CD14-positive monocyte (primary cell): ENCODE measurements around the gene NRP2. TPM values are rescaled to one million over a fixed set of nuclear protein-coding genes. Genes with fewer than 3 reads are reported as not detected.

ENCODE experiments used
- DNase-seq, 3 donors: peaks; one replicate each; pipeline ENCODE4 v3.0.0-alpha.2; 2011 to 2022
- H2AFZ ChIP-seq: 2 replicates; pipeline ENCODE4 v1.6.0; 2012; ENCODE audit warnings: mild to moderate bottlenecking, low read depth, low read length, inconsistent platforms; ENCODE audit not compliant: insufficient read depth, poor library complexity, severe bottlenecking
- H3K27ac ChIP-seq, 2 donors: 1 replicate in 1 of 2; 2 replicates in 1 of 2; pipeline ENCODE4 v1.5.1; 2012 to 2013; ENCODE audit warnings: low read length in 2 of 2, control low read depth in 1 of 2, inconsistent platforms in 1 of 2, low read depth in 1 of 2, mild to moderate bottlenecking in 1 of 2
- H3K27me3 ChIP-seq, 2 donors: one replicate each; pipeline versions ENCODE4 v1.6.0 to v1.6.1; 2011 to 2013; ENCODE audit warnings: low read length in 2 of 2; ENCODE audit not compliant: control insufficient read depth in 2 of 2, insufficient read depth in 2 of 2
- H3K36me3 ChIP-seq, 2 donors: replicated peaks in 1 of 2; 1 replicate in 1 of 2; 2 replicates in 1 of 2; pipeline versions ENCODE4 v1.5.1 to v1.6.1; 2012 to 2013; ENCODE audit warnings: low read length in 2 of 2, control low read depth in 1 of 2, inconsistent platforms in 1 of 2, mild to moderate bottlenecking in 1 of 2; ENCODE audit not compliant: insufficient read depth in 2 of 2, control insufficient read depth in 1 of 2
- H3K4me1 ChIP-seq, 2 donors: 1 replicate in 1 of 2; 2 replicates in 1 of 2; pipeline versions ENCODE4 v1.5.1 to v1.6.1; 2012 to 2013; ENCODE audit warnings: low read length in 2 of 2, control low read depth in 1 of 2, inconsistent platforms in 1 of 2, mild to moderate bottlenecking in 1 of 2, moderate library complexity in 1 of 2; ENCODE audit not compliant: insufficient read depth in 2 of 2, control insufficient read depth in 1 of 2
- H3K4me2 ChIP-seq: replicated peaks from 2 replicates; pipeline ENCODE3; 2012; ENCODE audit warnings: low read length, moderate library complexity, mild to moderate bottlenecking; ENCODE audit not compliant: poor library complexity, severe bottlenecking; ENCODE audit errors: extremely low read depth
- H3K4me3 ChIP-seq, 3 experiments: fragments of 200-600 bp in 1 of 3; sonication (generic) in 1 of 3; replicated peaks in 1 of 3; 1 replicate in 2 of 3; 2 replicates in 1 of 3; pipeline ENCODE4 v1.5.1; 2011 to 2013; ENCODE audit warnings: low read length in 3 of 3, mild to moderate bottlenecking in 3 of 3, control low read depth in 2 of 3, low read depth in 2 of 3, inconsistent platforms in 1 of 3, moderate library complexity in 1 of 3
- H3K79me2 ChIP-seq: 2 replicates; pipeline ENCODE4 v1.6.0; 2012; ENCODE audit warnings: mild to moderate bottlenecking, control low read depth, inconsistent platforms, low read length, moderate library complexity; ENCODE audit not compliant: insufficient read depth
- H3K9ac ChIP-seq: 2 replicates; pipeline ENCODE4 v1.6.0; 2017; ENCODE audit warnings: low read length, mild to moderate bottlenecking; ENCODE audit not compliant: insufficient read depth, poor library complexity, severe bottlenecking
- H3K9me3 ChIP-seq, 2 donors: replicated peaks in 1 of 2; 1 replicate in 1 of 2; 2 replicates in 1 of 2; pipeline versions ENCODE4 v1.5.1 to v1.6.1; 2012 to 2013; ENCODE audit warnings: low read length in 2 of 2, control low read depth in 1 of 2; ENCODE audit not compliant: control insufficient read depth in 1 of 2, insufficient read depth in 1 of 2
- H4K20me1 ChIP-seq: 2 replicates; pipeline ENCODE4 v1.6.0; 2012; ENCODE audit warnings: mild to moderate bottlenecking, low read length, control low read depth, moderate library complexity; ENCODE audit not compliant: insufficient read depth
- H3K27ac Mint-ChIP-seq, 7 donors: one replicate each; pipeline ENCODE4 v1.8.0; 2020; ENCODE audit warnings: mild to moderate bottlenecking in 7 of 7, mixed read lengths in 7 of 7, moderate library complexity in 6 of 7, inconsistent platforms in 2 of 7
- H3K27me3 Mint-ChIP-seq, 3 donors: one replicate each; pipeline ENCODE4 v1.8.0; 2021 to 2022; ENCODE audit warnings: low read depth in 3 of 3, mild to moderate bottlenecking in 3 of 3, mixed read lengths in 3 of 3, moderate library complexity in 3 of 3, inconsistent platforms in 1 of 3
- H3K36me3 Mint-ChIP-seq, 2 donors: one replicate each; pipeline ENCODE4 v1.8.0; 2020; ENCODE audit warnings: mixed read lengths in 2 of 2, inconsistent platforms in 1 of 2, mild to moderate bottlenecking in 1 of 2
- H3K4me1 Mint-ChIP-seq: one replicate; pipeline ENCODE4 v1.8.0; 2020; ENCODE audit warnings: mild to moderate bottlenecking, mixed read lengths
- H3K4me3 Mint-ChIP-seq, 2 donors: one replicate each; pipeline ENCODE4 v1.8.0; 2020; ENCODE audit warnings: mild to moderate bottlenecking in 2 of 2, mixed read lengths in 2 of 2, moderate library complexity in 1 of 2
- H3K9me3 Mint-ChIP-seq, 7 donors: one replicate each; pipeline ENCODE4 v1.8.0; 2020 to 2022; ENCODE audit warnings: mixed read lengths in 7 of 7, mild to moderate bottlenecking in 6 of 7, moderate library complexity in 6 of 7, inconsistent platforms in 2 of 7
- CTCF ChIP-seq: fragments of 200-600 bp; IDR thresholded peaks from one replicate; pipeline ENCODE4 v1.8.0; 2022; ENCODE audit warnings: antibody characterized with exemption, mild to moderate bottlenecking
- WGBS: methylation state at CpG from one replicate; pipeline ENCODE4 v1.1.5; 2013; ENCODE audit warnings: missing lambda C conversion rate; ENCODE audit not compliant: insufficient coverage; 5-methylcytosine and 5-hydroxymethylcytosine counted together
- intact Hi-C, 2 donors: fragments of 100-400 bp; cut with micrococcal nuclease; formaldehyde crosslinking; loops; one replicate each; pipeline versions ENCODE4 v1.15.0 to v1.15.1; 2023
- polyA plus RNA-seq, 3 donors: library from polyadenylated mRNA; depleted of rRNA in 1 of 3; unstranded in 2 of 3; stranded (reverse) in 1 of 3; fragments of 300-500 nt in 2 of 3; fragments of >200 nt in 1 of 3; fragmentation: Illumina TruSeq in 2 of 3; gene quantifications; 1 replicate in 2 of 3; 2 replicates in 1 of 3; pipeline ENCODE4 v1.2.3, GENCODE V29; 2012 to 2021

NRP2 gene
- polyA plus RNA-seq, 3 donors = 0.97 to 3.3 (median 1.6) TPM

GRCh38 chr2:205754285-205754923 is 72.1 kb downstream of the NRP2 start:
- Histone ChIP-seq H3K27ac (no peak overlapping the region), H3K4me1 (no peaks in the 10 kb centered on the region), H3K36me3 (no peaks in the 10 kb centered on the region), H2AFZ (no peak overlapping the region), H3K27me3 (no peaks in the 10 kb centered on the region), H3K9ac (no peak overlapping the region), H3K4me3 (no peak overlapping the region), H4K20me1 (no peaks in the 10 kb centered on the region), H3K4me2 (no peak overlapping the region), H3K9me3 (no peaks in the 10 kb centered on the region), H3K79me2 (no peaks in the 10 kb centered on the region)
- Mint-ChIP-seq H3K9me3 (no peaks in the 10 kb centered on the region), H3K4me3 (no peak overlapping the region), H3K4me1 (no peaks in the 10 kb centered on the region), H3K36me3 (no peaks in the 10 kb centered on the region), H3K27ac (no peak overlapping the region), H3K27me3 (peaks cover 2 to 6% (median 5%) of the 10 kb centered on the region in 3 donors)
- no peak for DNase-seq
- WGBS = 100% methylated on average over 2 of the region's 6 CpGs
- TF ChIP-seq CTCF = no peak
- intact Hi-C loops = no loop called here

DNA sequence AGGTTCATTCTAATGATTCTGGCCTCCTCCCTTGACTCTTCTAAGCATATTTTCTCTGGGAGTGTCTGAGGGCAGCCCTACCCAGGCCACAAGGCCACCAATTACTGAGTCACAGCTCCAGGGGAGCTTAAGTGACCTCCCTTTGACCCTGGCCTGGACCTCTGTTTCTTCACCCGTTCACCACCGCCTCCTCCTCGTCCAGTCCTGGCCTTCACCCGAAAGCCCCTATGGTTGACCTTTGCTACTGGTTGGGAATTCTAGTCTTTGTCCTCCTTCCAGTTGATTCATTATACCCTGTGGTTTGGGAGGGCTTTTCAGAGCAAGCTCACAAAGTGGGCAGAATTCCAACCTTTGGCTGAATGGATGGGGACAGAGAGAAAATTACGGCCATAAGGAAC is 72.6 kb downstream of the NRP2 start:
- Histone ChIP-seq H3K36me3 (no peaks in the 10 kb centered on the region), H3K9me3 (no peaks in the 10 kb centered on the region), H4K20me1 (no peaks in the 10 kb centered on the region), H3K27ac (no peak overlapping the region), H3K79me2 (no peaks in the 10 kb centered on the region), H3K4me1 (no peaks in the 10 kb centered on the region), H3K9ac (no peak overlapping the region), H3K27me3 (no peaks in the 10 kb centered on the region), H3K4me2 (no peak overlapping the region), H2AFZ (no peak overlapping the region), H3K4me3 (no peak overlapping the region)
- Mint-ChIP-seq H3K9me3 (no peaks in the 10 kb centered on the region), H3K4me3 (no peak overlapping the region), H3K4me1 (no peaks in the 10 kb centered on the region), H3K36me3 (no peaks in the 10 kb centered on the region), H3K27ac (peak overlapping the region in 1 of 7 donors; percentile 32), H3K27me3 (peaks cover 2 to 6% (median 5%) of the 10 kb centered on the region in 3 donors)
- DNase-seq = no peak
- intact Hi-C loops = no loop called here
- 89% methylated on average over 3 of the region's 5 CpGs for WGBS
- TF ChIP-seq CTCF = no peak
